Endothelial cell of umbilical vein (primary cell): Measurements from ENCODE around the gene ZBTB25. TPM values are rescaled to one million over a fixed set of nuclear protein-coding genes. Genes with fewer than 3 reads are reported as not detected.

ENCODE experiments used
- BruUV-seq: library from RNA; stranded (reverse); fragments of 400-500 nt; replicated peaks from 2 replicates; lab custom pipeline; 2021; lab: Mats Ljungman, UMichigan
- CTCF ChIA-PET: fragments of 300-600, 350-600 bp; sonication (Branson Sonifier 250); formaldehyde crosslinking; loops from one replicate; lab custom pipeline; 2021; ENCODE audit warnings: antibody characterized with exemption, inconsistent platforms; lab: Charles Lee
- POLR2A ChIA-PET: fragments of 300-600, 350-600 bp; sonication (Branson Sonifier 250); formaldehyde crosslinking; loops from one replicate; lab custom pipeline; 2021; ENCODE audit warnings: antibody characterized with exemption, inconsistent platforms; lab: Charles Lee
- DNase-seq: peaks from one replicate; pipeline ENCODE4 v3.0.0-alpha.2; 2011; ENCODE audit warnings: low read depth, low spot score
- FAIRE-seq: peaks from 2 replicates; lab custom pipeline; 2011; peaks lifted over from hg19 to GRCh38; lab: Jason Lieb, UNC
- H2AFZ ChIP-seq: 2 replicates; pipeline ENCODE4 v1.6.0; 2012; ENCODE audit warnings: low read depth, low read length, control low read depth, inconsistent platforms
- H3K27ac ChIP-seq: 2 replicates; pipeline ENCODE4 v1.5.1; 2011; ENCODE audit warnings: low read depth, mild to moderate bottlenecking, control low read depth, low read length, moderate library complexity; ENCODE audit not compliant: insufficient read depth
- H3K27me3 ChIP-seq, 2 experiments: 2 replicates each; pipeline versions ENCODE4 v1.6.0 to v1.6.1; 2011; ENCODE audit warnings: low read length in 2 of 2, mixed read lengths in 1 of 2; ENCODE audit not compliant: control insufficient read depth in 2 of 2, insufficient read depth in 2 of 2
- H3K36me3 ChIP-seq, 2 experiments: 2 replicates in 1 of 2; 3 replicates in 1 of 2; pipeline ENCODE4 v1.5.1; 2011; ENCODE audit warnings: low read length in 2 of 2, mild to moderate bottlenecking in 1 of 2, moderate library complexity in 1 of 2; ENCODE audit not compliant: control insufficient read depth in 2 of 2, insufficient read depth in 2 of 2; ENCODE audit errors: extremely low read depth in 1 of 2
- H3K4me1 ChIP-seq: 3 replicates; pipeline ENCODE4 v1.5.1; 2011; ENCODE audit warnings: mild to moderate bottlenecking, low read length; ENCODE audit not compliant: control insufficient read depth, insufficient read depth; ENCODE audit errors: extremely low read depth
- H3K4me2 ChIP-seq: 2 replicates; pipeline ENCODE4 v1.6.1; 2011; ENCODE audit warnings: low read length, control low read depth, mixed read lengths; ENCODE audit not compliant: insufficient read depth
- H3K4me3 ChIP-seq, 3 experiments: fragments of 200-600 bp in 1 of 3; sonication (generic), shearing (Covaris generic) in 1 of 3; replicated peaks in 1 of 3; 2 replicates each; pipeline ENCODE4 v1.5.1; 2011 to 2016; ENCODE audit warnings: control low read depth in 3 of 3, low read length in 3 of 3, mild to moderate bottlenecking in 2 of 3, inconsistent platforms in 1 of 3, low read depth in 1 of 3, moderate library complexity in 1 of 3; ENCODE audit not compliant: insufficient read depth in 1 of 3
- H3K79me2 ChIP-seq: 2 replicates; pipeline ENCODE4 v1.6.0; 2012; ENCODE audit warnings: low read length, inconsistent platforms; ENCODE audit not compliant: control insufficient read depth, insufficient read depth
- H3K9ac ChIP-seq: replicated peaks from 2 replicates; pipeline ENCODE3; 2011; ENCODE audit warnings: low read length, control low read depth; ENCODE audit not compliant: insufficient read depth; ENCODE audit errors: extremely low read depth
- H3K9me1 ChIP-seq: replicated peaks from 3 replicates; pipeline ENCODE4 v1.6.0; 2011; ENCODE audit warnings: mild to moderate bottlenecking, low read length; ENCODE audit not compliant: control insufficient read depth, insufficient read depth; ENCODE audit errors: extremely low read depth
- H3K9me3 ChIP-seq: replicated peaks from 2 replicates; pipeline ENCODE4 v1.5.1; 2012; ENCODE audit warnings: low read length, inconsistent platforms; ENCODE audit not compliant: control insufficient read depth, insufficient read depth
- H4K20me1 ChIP-seq: replicated peaks from 2 replicates; pipeline ENCODE3; 2011; ENCODE audit warnings: mild to moderate bottlenecking, low read length; ENCODE audit not compliant: control insufficient read depth, insufficient read depth; ENCODE audit errors: extremely low read depth
- CTCF ChIP-seq, 2 donors: IDR thresholded peaks; 1 replicate in 1 of 2; 2 replicates in 1 of 2; pipeline ENCODE4 v1.5.1; 2011; ENCODE audit warnings: low read length in 2 of 2, mild to moderate bottlenecking in 2 of 2, moderate library complexity in 2 of 2, control low read depth in 1 of 2, inconsistent platforms in 1 of 2, low read depth in 1 of 2; ENCODE audit not compliant: insufficient read depth in 1 of 2; ENCODE audit errors: extremely low read depth in 1 of 2
- EZH2 ChIP-seq: IDR thresholded peaks from 2 replicates; pipeline ENCODE4 v1.6.1; 2012; ENCODE audit warnings: borderline replicate concordance, low read depth, mild to moderate bottlenecking, moderate library complexity, low read length, inconsistent platforms; ENCODE audit not compliant: severe bottlenecking
- dilution Hi-C: fragments of 300-500 bp; cut with MboI; formaldehyde crosslinking; loops from one replicate; pipeline ENCODE4 v1.15.0; 2019; ENCODE audit warnings: low sequenced_read_pairs; ENCODE audit not compliant: extremely low pct_ligation_motif_present
- intact Hi-C: fragments of 100-400 bp; cut with micrococcal nuclease; formaldehyde crosslinking; loops from one replicate; pipeline ENCODE4 v1.10.0; 2022
- polyA plus RNA-seq, 4 experiments: library from polyadenylated mRNA; depleted of rRNA in 3 of 4; stranded (reverse) in 3 of 4; unstranded in 1 of 4; fragments of >200 nt; gene quantifications; 2 replicates each; pipeline versions ENCODE4 v1.2.1 to v1.2.3, GENCODE V29; 2011 to 2012; ENCODE audit warnings: missing spikeins in 1 of 4
- total RNA-seq: library from RNA; stranded (reverse); gene quantifications from 2 replicates; pipeline ENCODE4 v1.2.3, GENCODE V29; 2021

The ZBTB25 gene
- total and polyA plus RNA-seq, 2 donors (not counting 3 experiments of a cell fraction or from before 2014, with no cell fraction given), result 3.2 to 7.7 TPM

GRCh38 chr14:64541261-64541971 lies 37.8 kb upstream of the ZBTB25 start:
- ChIA-PET CTCF (interaction anchor here (1.1 to 5.7 kb wide), 3 partner anchors 12 to 96 kb away, joined by 3 to 64 read pairs (median 6); no protein-coding TSS in a partner anchor), POLR2A (interaction anchor here (0.8 to 1.3 kb wide), 4 partner anchors 14 to 153 kb away, joined by 3 to 7 read pairs (median 4); partner anchors contain the start of gene MTHFD1)
- peak; percentile 29 for DNase-seq
- Histone ChIP-seq H3K9ac (no peak overlapping the region), H2AFZ (peak overlapping the region; percentile 94), H3K9me1 (no peaks in the 10 kb centered on the region), H3K27me3 (peaks cover 26 to 29% of the 10 kb centered on the region in 2 experiments), H3K4me1 (peaks cover 25% of the 10 kb centered on the region), H3K9me3 (no peaks in the 10 kb centered on the region), H3K27ac (no peak overlapping the region), H3K4me2 (peak overlapping the region; percentile 69), H3K79me2 (no peaks in the 10 kb centered on the region), H3K36me3 (no peaks in the 10 kb centered on the region), H3K4me3 (peak overlapping the region in 1 of 3 experiments; percentile 8), H4K20me1 (no peaks in the 10 kb centered on the region)
- BruUV-seq, result no TSS peak
- dilution Hi-C loops, result no loop called here
- TF ChIP-seq EZH2 (no peak), CTCF (IDR thresholded peaks at IDR 0.05; ENCODE audit: extremely low read depth in 1 of 2, insufficient read depth in 1 of 2, low read depth in 1 of 2, low read length in 2 of 2) (peak in 1 of 2 donors; percentile 14)
- FAIRE-seq, result no peak
- intact Hi-C loops, result loop anchor here (5.0 kb wide), 1 partner anchor 221 kb away; no protein-coding TSS in a partner anchor
